22Rv1 (cell line): Measurements from ENCODE around the gene CEP43.

Experiments
- H3K27ac ChIP-seq: fragments of 450-650 bp; 2 replicates; pipeline ENCODE4 v1.5.1; 2017
- CTCF ChIP-seq: fragments of 450-650 bp; IDR thresholded peaks from 2 replicates; pipeline ENCODE4 v1.5.1; 2017; ENCODE audit warnings: mild to moderate bottlenecking
- ZFX ChIP-seq: fragments of 450-650 bp; IDR thresholded peaks from 2 replicates; pipeline ENCODE4 v1.6.1; 2017; ENCODE audit warnings: antibody characterized with exemption, borderline replicate concordance

The CEP43 gene

GRCh38 chr6:166952567-166953486 lies 46.4 kb upstream of the CEP43 start:
- no peak overlapping the region for H3K27ac ChIP-seq
- TF ChIP-seq CTCF (no peak), ZFX (no peak)

GRCh38 chr6:166954118-166954713 lies 45.0 kb upstream of the CEP43 start:
- H3K27ac ChIP-seq: no peak overlapping the region
- TF ChIP-seq ZFX (no peak), CTCF (no peak)

GRCh38 chr6:166955121-166955864 lies 43.9 kb upstream of the CEP43 start:
- no peak overlapping the region for H3K27ac ChIP-seq
- no peak for TF ChIP-seq ZFX
- no peak for TF ChIP-seq CTCF

GRCh38 chr6:166955865-166956443 lies 43.2 kb upstream of the CEP43 start:
- H3K27ac ChIP-seq: peak overlapping the region; percentile 44; the same call in 1 of the 2 replicates
- TF ChIP-seq CTCF: no peak
- TF ChIP-seq ZFX: no peak

- no peak for TF ChIP-seq CTCF
- TF ChIP-seq ZFX: no peak
- H3K27ac ChIP-seq: peak within 1 kb of the TSS; percentile 44; the same call in 1 of the 2 replicates
Observed at GRCh38 chr6:166956444-166957086, 42.6 kb upstream of the CEP43 start, which contains the start of gene RNASET2. Gene RNASET2, minus strand, starts transcription at chr6:166956550. Its CDS starts 368 bp downstream, at chr6:166956182.

- no peak overlapping the region for H3K27ac ChIP-seq
- TF ChIP-seq ZFX (no peak), CTCF (no peak)
Observed at GRCh38 chr6:166957087-166957804, 42.0 kb upstream of the CEP43 start.
